PC-3 (cell line): ENCODE measurements around the gene ABHD2. TPM values are rescaled to one million over a fixed set of nuclear protein-coding genes. Genes with fewer than 3 reads are reported as not detected.

ENCODE experiments used
- ATAC-seq: fragments of 200-7000 bp; cut with Tn5 transposase; 2 replicates; pipeline ENCODE4 v1.9.1; 2020; ENCODE audit warnings: mild to moderate bottlenecking, moderate library complexity
- BruUV-seq: library from RNA; stranded (reverse); fragments of 400-500 nt; replicated peaks from 2 replicates; lab custom pipeline; 2021; lab: Mats Ljungman, UMichigan
- CTCF ChIA-PET: fragments of 300-600 bp; sonication (Branson Sonifier 250); formaldehyde crosslinking; loops from one replicate; lab custom pipeline; 2022; ENCODE audit warnings: antibody characterized with exemption; lab: Charles Lee
- POLR2A ChIA-PET: fragments of 300-600 bp; sonication (Branson Sonifier 250); formaldehyde crosslinking; loops from one replicate; lab custom pipeline; 2022; ENCODE audit warnings: antibody characterized with exemption; ENCODE audit not compliant: unreplicated experiment; lab: Charles Lee
- DNase-seq: peaks from one replicate; pipeline ENCODE4 v3.0.0-alpha.2; 2015
- H2AFZ ChIP-seq: fragments of 300-600 bp; sonication (generic); 2 replicates; pipeline ENCODE4 v1.6.0; 2016; ENCODE audit warnings: antibody characterized with exemption, low read length
- H3F3A ChIP-seq: fragments of 300-600 bp; sonication (generic); one replicate; pipeline ENCODE4 v1.6.0; 2017; ENCODE audit warnings: antibody characterized with exemption, low read length, control low read depth, mild to moderate bottlenecking; ENCODE audit not compliant: unreplicated experiment
- H3K27ac ChIP-seq: fragments of 300-600 bp; sonication (generic); 2 replicates; pipeline ENCODE4 v1.5.1; 2016; ENCODE audit warnings: mild to moderate bottlenecking, low read length
- H3K27me3 ChIP-seq: fragments of 300-600 bp; sonication (generic); 2 replicates; pipeline ENCODE4 v1.6.1; 2016; ENCODE audit warnings: low read length, mixed read lengths
- H3K36me3 ChIP-seq: fragments of 300-600 bp; sonication (generic); 2 replicates; pipeline ENCODE4 v1.6.1; 2016; ENCODE audit warnings: low read depth, mixed run types, low read length, mixed read lengths
- H3K4me1 ChIP-seq: fragments of 300-600 bp; sonication (generic); 2 replicates; pipeline ENCODE4 v1.5.1; 2016; ENCODE audit warnings: low read length; ENCODE audit not compliant: insufficient read depth
- H3K4me2 ChIP-seq: fragments of 300-600 bp; sonication (generic); 2 replicates; pipeline ENCODE4 v1.6.0; 2016; ENCODE audit warnings: low read length
- H3K4me3 ChIP-seq: fragments of 300-600 bp; sonication (generic); 2 replicates; pipeline ENCODE4 v1.5.1; 2016; ENCODE audit warnings: mild to moderate bottlenecking, low read length, mixed read lengths
- H3K79me2 ChIP-seq: fragments of 300-600 bp; sonication (generic); 2 replicates; pipeline ENCODE4 v1.6.1; 2017; ENCODE audit warnings: low read length, mixed read lengths
- H3K9ac ChIP-seq: fragments of 300-600 bp; sonication (generic); 2 replicates; pipeline ENCODE4 v1.6.0; 2016; ENCODE audit warnings: mild to moderate bottlenecking, low read length
- H3K9me2 ChIP-seq: fragments of 300-600 bp; sonication (generic); replicated peaks from 2 replicates; pipeline ENCODE4 v1.6.1; 2016; ENCODE audit warnings: mixed run types, low read length, mixed read lengths
- H3K9me3 ChIP-seq: fragments of 300-600 bp; sonication (generic); 2 replicates; pipeline ENCODE4 v1.6.1; 2016; ENCODE audit warnings: low read length, mixed read lengths
- H4K20me1 ChIP-seq: fragments of 300-600 bp; sonication (generic); 2 replicates; pipeline ENCODE4 v1.6.1; 2016; ENCODE audit warnings: low read length, mixed read lengths
- EZH2 ChIP-seq: fragments of 300-600 bp; sonication (generic); IDR thresholded peaks from one replicate; pipeline ENCODE4 v1.6.1; 2017; ENCODE audit warnings: antibody characterized with exemption, mild to moderate bottlenecking, low read length; ENCODE audit not compliant: unreplicated experiment
- EZH2phosphoT487 ChIP-seq: fragments of 300-600 bp; sonication (generic); IDR thresholded peaks from 2 replicates; pipeline ENCODE4 v1.6.1; 2018; ENCODE audit warnings: mild to moderate bottlenecking, antibody characterized with exemption, low read length, borderline replicate concordance
- intact Hi-C: fragments of 100-400 bp; cut with micrococcal nuclease; formaldehyde crosslinking; loops from 2 replicates; pipeline ENCODE4 v1.9.0; 2023
- total RNA-seq: library from RNA; depleted of rRNA; stranded (reverse); fragments of >200 nt; gene quantifications from 2 replicates; pipeline ENCODE4 v1.2.3, GENCODE V29; 2014
- TF ChIP-seq, protein P1 (sequence below): fragments of 300-600 bp; sonication (generic); conservative IDR thresholded peaks from 2 replicates; pipeline ENCODE4 v1.5.1; 2017; ENCODE audit warnings: antibody characterized with exemption, low read depth, mild to moderate bottlenecking, low read length

Gene ABHD2
- total RNA-seq, 1 experiment from 2014 or later, result 34.0 TPM

DNA sequence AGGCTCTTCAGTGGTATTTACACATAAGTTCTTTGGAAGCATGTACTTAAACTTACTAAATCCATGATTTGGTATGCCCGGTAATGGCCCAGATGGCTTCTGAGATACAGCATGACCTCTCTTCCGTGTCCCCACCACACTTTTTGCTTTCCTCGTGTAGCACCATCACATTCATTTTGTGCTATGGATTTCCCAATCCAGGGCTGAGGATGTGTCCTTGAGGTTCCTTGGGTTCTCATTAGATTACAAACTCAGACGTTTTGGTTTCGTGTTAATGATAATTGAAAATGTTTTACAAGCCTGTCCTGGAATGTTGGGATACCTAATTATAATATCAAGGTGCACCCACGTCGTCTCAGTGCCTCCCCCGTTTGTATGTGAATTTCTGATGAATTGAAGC is 7.3 kb downstream of the ABHD2 start:
- no TSS peak for BruUV-seq
- no peak overlapping the region for H3K27ac ChIP-seq
- intact Hi-C loops, result no loop called here

DNA sequence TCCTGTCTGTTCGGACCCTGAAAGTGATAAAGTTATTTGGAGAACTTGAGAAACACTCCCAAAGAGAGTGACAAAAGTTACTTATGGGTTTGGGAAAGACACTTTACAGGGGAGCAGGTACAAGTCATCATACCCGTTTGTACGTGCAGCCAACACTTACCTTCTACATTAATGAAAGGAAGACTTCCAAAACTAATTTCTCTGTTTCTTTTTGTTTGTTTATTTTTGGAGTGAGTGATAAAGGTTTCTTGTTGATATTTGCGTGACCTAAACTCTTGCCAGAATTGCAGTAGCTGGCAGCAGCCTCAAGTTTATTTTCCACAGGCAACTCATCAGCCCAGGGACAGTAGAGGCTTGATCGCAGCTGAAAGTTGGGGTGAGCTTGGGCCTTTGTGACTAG is 8.4 kb downstream of the ABHD2 start:
- Histone ChIP-seq H2AFZ (no peak overlapping the region), H3K4me2 (peak overlapping the region; percentile 26), H3F3A (peaks cover 5% of the 10 kb centered on the region), H3K9me2 (no peaks in the 10 kb centered on the region), H3K9ac (no peak overlapping the region), H3K9me3 (no peaks in the 10 kb centered on the region), H3K27ac (no peak overlapping the region), H3K36me3 (no peaks in the 10 kb centered on the region), H3K4me3 (no peak overlapping the region), H3K27me3 (no peaks in the 10 kb centered on the region), H3K79me2 (peaks cover 82% of the 10 kb centered on the region), H4K20me1 (no peaks in the 10 kb centered on the region), H3K4me1 (peaks cover 61% of the 10 kb centered on the region)
- intact Hi-C loops, result no loop called here
- TF ChIP-seq EZH2phosphoT487, result no peak
- TF ChIP-seq EZH2, result no peak
- TF ChIP-seq, protein P1, sequence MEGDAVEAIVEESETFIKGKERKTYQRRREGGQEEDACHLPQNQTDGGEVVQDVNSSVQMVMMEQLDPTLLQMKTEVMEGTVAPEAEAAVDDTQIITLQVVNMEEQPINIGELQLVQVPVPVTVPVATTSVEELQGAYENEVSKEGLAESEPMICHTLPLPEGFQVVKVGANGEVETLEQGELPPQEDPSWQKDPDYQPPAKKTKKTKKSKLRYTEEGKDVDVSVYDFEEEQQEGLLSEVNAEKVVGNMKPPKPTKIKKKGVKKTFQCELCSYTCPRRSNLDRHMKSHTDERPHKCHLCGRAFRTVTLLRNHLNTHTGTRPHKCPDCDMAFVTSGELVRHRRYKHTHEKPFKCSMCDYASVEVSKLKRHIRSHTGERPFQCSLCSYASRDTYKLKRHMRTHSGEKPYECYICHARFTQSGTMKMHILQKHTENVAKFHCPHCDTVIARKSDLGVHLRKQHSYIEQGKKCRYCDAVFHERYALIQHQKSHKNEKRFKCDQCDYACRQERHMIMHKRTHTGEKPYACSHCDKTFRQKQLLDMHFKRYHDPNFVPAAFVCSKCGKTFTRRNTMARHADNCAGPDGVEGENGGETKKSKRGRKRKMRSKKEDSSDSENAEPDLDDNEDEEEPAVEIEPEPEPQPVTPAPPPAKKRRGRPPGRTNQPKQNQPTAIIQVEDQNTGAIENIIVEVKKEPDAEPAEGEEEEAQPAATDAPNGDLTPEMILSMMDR, result no peak
- POLR2A ChIA-PET, result no interaction called here
- DNase-seq (no peak), ATAC-seq (no peak)
- no TSS peak for BruUV-seq
- CTCF ChIA-PET, result no interaction called here

More for the DNA sequence above, 7.3 kb downstream of the ABHD2 start:
- DNase-seq (no peak), ATAC-seq (no peak)
- Histone ChIP-seq H3K4me1 (peaks cover 59% of the 10 kb centered on the region), H3K79me2 (peaks cover 90% of the 10 kb centered on the region), H3K4me2 (no peak overlapping the region), H4K20me1 (no peaks in the 10 kb centered on the region), H3F3A (no peaks in the 10 kb centered on the region), H3K36me3 (no peaks in the 10 kb centered on the region), H3K4me3 (no peak overlapping the region), H3K9me2 (no peaks in the 10 kb centered on the region), H2AFZ (no peak overlapping the region), H3K27me3 (no peaks in the 10 kb centered on the region), H3K9me3 (no peaks in the 10 kb centered on the region), H3K9ac (no peak overlapping the region)
- ChIA-PET CTCF (no interaction called here), POLR2A (no interaction called here)
- TF ChIP-seq, protein P1, result no peak
- TF ChIP-seq EZH2 (no peak), EZH2phosphoT487 (no peak)

DNA sequence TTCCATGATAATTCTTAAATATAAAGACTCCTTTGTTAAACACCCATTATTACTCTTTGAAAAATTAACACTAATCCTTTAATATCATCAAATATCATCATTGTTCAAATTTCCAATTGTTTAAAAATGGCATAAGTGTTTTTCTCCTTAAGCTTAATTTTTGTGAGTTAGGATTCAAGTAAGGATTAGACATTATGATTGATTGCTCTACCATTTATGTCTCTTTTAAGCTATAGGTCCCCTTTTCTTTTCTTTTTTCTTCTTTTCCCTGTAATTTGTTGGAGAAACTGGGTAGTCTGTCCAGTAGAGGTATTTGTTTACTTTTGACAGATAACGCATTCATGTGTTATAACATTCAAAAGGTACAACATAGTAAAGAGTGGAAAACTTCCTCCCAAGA is 9.1 kb downstream of the ABHD2 start:
- CTCF ChIA-PET, result no interaction called here

More for the DNA sequence above, 9.1 kb downstream of the ABHD2 start:
- H3K27ac ChIP-seq, result no peak overlapping the region
- no peak for ATAC-seq
- H4K20me1 ChIP-seq, result no peaks in the 10 kb centered on the region
- DNase-seq, result no peak
- intact Hi-C loops, result no loop called here
- BruUV-seq, result no TSS peak
- peaks cover 77% of the 10 kb centered on the region for H3K79me2 ChIP-seq
- no peaks in the 10 kb centered on the region for H3K27me3 ChIP-seq
- no peaks in the 10 kb centered on the region for H3K9me2 ChIP-seq
- H3K9ac ChIP-seq, result no peak overlapping the region
- 0 out of 2 replicates have a peak overlapping the region, but pooled peaks have one; percentile 26 for H3K4me2 ChIP-seq
- H3F3A ChIP-seq, result peaks cover 5% of the 10 kb centered on the region
- H3K9me3 ChIP-seq, result no peaks in the 10 kb centered on the region
- no peak overlapping the region for H3K4me3 ChIP-seq
- no peak for TF ChIP-seq EZH2phosphoT487
- TF ChIP-seq, protein P1, result no peak
- TF ChIP-seq EZH2, result no peak
- no peaks in the 10 kb centered on the region for H3K36me3 ChIP-seq
- H2AFZ ChIP-seq, result no peak overlapping the region
- peaks cover 61% of the 10 kb centered on the region for H3K4me1 ChIP-seq
- POLR2A ChIA-PET, result no interaction called here
